ENCODE data around the gene DAPK1.

- no peak for TF ChIP-seq CTCF (IDR thresholded peaks at IDR 0.05)
- TF ChIP-seq POLR2A (IDR thresholded peaks at IDR 0.05): no peak
Observed at GRCh38 chr9:87505869-87506678, 8.4 kb downstream of the DAPK1 start.

All from testis (tissue), 2 donors.